NCI-H510A (cell line): ENCODE results near the gene BTNL9.
"Not testable (repeated sequence)": the region's sequence is repeated elsewhere in the genome, so short reads cannot be mapped to it uniquely, and the experiment has no call there.

ENCODE experiments used
- DNase-seq: peaks from one replicate; lab custom pipeline; 2025; lab: John Stamatoyannopoulos, UW

The BTNL9 gene

DNA sequence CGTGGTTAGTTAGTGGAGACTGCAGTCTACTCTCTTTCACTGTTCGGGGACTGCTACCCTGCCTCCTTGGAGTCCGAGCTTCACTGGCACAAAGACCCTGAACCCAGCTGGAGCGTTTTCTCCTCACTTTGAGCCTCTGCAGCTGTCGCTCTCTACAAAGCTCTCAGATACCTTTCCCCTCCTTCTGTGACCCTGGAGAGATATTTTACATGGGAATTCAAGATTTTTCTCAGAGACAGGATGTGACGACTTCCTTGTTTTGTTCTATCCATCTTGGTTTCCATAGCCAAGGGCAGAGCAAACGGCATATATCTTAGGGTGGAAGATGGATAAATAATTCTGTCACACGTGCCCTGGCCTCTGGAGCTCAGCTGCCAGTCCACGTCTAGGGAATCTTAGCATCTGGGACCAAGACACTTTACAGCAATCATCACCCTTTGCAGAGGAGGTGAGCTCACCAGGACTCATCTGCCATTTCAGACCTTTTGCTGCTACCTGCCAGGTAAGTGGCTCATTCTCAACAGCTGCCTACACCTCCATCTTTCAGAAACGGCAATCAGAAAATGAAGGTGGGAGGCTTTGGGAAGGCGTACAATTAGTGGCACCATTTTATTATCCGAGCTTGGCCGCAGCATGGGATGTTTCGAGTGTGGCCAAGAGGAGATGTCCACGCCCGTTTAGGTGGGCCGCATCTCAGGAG is at the start of gene BTNL9:
Gene BTNL9 (plus strand): TSS at position 336 of the 700 bp plus-strand sequence. CDS start 5,224 bp downstream, outside the sequence.
- DNase-seq = no peak

DNA sequence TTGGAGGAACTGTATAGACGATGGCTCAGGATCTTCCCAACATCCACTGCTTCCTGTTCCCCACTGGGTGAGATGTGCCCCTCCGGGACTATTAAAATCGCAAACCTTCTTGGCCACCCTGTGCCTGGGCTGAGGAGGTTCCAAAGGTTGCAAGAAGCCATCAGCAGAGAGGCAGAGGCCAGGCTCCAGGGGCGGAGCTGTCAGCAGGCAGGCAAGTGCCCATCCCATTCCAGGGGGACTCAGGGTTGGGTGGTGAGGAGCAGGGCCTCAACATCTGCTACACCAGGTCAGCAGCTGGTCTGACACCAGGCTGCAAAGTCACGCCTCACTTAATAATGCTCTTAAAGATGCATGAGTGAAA is 49.2 kb upstream of the BTNL9 start:
- no peak for DNase-seq

DNA sequence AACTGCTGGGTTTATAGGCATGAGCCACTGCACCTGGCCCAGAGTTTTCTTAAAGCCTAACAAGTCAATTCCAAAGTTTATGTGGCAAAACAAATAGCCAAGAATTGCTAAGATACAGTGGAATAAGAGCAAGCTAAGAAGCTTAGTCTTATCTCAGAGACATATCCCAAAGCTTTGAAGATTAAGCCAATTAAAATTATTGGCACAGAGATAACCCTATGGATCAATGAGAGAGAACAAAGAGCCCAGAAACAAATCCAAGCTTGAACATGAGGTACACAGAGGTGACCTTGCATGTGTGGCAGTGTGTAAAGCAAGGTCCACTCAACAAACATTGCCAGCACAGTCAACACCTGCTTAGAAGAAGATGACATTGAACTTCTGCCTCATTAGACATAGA is 38.1 kb upstream of the BTNL9 start:
- no peak for DNase-seq

DNA sequence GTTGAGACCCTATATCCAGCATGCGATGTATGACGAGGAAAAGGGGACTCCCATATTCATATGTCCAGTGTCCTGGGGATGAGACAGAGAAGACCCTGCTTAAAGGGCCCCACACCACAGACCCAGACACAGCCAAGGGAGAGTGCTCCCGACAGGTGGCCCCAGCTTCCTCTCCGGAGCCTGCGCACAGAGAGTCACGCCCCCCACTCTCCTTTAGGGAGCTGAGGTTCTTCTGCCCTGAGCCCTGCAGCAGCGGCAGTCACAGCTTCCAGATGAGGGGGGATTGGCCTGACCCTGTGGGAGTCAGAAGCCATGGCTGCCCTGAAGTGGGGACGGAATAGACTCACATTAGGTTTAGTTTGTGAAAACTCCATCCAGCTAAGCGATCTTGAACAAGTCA is 34.3 kb upstream of the BTNL9 start:
- no peak for DNase-seq

DNA sequence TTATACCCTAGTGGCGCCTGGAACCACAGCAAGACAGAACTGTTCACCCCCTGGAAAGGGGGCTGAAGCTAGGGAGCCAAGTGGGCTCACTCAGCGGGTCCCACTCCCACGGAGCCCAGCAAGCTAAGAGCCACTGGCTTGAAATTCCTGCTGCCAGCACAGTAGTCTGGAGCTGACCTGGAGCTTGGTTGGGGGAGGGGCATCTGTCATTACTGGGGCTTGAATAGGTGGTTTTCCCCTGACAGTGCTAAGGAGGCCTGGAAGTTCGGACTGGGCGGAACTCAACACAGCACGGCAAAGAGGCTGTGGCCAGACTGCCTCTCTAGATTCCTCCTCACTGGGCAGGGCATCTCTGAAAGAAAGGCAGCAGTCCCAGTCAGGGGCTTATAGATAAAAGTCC is 31.9 kb upstream of the BTNL9 start:
- no peak for DNase-seq

DNA sequence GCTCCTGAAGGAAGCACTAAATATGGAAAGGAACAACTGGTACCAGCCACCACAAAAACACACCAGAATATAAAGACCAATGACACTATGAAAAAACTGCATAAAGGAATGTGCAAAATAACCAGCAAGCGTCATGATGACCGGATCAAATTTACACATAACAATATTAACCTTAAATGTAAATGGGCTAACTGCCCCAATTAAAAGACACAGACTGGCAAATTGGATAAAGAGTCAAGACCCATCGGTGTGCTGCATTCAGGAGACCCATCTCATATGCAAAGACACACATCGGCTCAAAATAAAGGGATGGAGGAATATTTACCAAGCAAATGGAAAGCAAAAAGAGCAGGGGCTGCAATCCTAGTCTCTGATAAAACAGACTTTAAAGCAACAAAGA is 30.0 kb upstream of the BTNL9 start:
- not testable (repeated sequence) for DNase-seq

DNA sequence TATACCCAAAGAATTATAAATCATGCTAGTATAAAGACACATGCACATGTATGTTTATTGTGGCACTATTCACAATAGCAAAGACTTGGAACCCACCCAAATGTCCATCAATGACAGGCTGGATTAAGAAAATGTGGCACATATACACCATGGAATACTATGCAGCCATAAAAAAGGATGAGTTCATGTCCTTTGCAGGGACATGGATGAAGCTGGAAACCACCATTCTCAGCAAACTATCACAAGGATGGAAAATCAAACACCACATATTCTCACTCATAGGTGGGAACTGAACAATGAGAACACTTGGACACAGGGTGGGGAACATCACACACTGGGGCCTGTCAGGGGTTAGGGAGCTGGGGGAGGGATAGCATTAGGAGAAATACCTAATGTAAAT is 25.4 kb upstream of the BTNL9 start:
- DNase-seq = not testable (repeated sequence)

DNA sequence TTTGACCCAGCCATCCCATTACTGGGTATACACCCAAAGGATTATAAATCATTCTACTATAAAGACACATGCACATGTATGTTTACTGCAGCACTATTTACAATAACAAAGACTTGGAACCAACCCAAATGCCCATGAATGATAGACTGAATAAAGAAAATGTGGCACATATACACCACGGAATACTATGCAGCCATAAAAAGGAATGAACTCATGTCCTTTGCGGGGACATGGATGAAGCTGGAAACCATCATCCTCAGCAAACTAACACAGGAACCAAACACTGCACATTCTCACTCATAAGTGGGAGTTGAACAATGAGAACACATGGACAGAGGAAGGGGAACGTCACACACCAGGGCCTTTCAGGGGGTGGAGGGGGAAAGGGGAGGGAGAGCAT is 22.6 kb upstream of the BTNL9 start:
- not testable (repeated sequence) for DNase-seq

DNA sequence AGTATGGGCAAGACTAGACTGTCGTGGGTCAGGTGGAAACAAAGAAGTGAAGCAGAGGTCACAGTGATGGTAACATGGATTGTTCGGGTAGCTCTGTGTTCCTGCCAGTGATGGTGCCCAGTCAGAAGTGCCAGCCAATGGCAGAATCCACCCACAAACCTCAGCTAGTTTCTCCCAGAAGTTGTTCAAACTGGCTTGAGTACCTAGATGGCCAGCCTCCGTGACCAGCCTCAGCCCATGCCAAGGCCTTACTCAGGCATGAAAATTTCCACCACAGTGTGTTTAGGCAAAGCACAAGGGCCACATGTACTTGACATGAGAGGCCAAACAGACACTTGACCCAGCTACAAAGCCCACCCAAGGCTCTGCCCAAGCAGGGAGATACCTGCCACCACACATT is 19.4 kb upstream of the BTNL9 start:
- DNase-seq = no peak

DNA sequence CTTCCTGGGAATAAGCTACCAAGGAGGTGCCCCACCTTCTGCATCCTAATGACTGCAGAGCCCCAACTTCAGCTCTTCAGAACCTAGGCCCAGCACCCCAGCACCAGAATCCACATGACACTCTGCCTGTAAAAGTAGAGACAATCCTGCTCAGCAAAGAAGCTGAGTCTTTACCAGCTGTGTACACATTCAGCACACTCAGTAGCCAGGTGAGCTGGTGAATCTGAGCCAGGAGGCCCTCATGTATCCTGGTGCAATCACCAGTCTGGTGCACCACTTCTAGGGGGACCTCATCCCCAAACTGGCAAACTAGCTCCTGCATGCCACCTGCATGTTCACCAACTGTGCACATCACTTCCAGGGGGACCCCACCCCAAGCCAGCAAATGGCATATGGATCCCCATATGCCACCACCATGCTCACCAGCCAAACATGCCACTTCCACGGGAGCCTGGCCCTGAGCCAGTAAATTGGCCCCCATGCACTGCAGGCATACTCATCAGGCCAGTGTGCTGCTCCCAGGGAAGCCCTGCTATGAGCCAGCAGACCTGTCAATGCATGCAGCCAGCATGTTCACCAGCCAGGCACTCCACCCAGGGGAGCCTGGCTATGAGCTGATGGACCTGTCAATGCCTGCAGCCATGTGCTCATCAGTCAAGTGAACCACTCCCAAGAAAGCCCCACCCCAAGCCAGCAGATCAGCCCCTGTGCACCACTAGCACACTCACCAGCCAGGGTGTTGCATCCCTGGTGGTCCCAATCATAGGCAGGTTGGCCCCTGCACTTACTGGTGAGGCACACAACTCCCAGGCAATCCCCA is 15.6 kb upstream of the BTNL9 start:
- no peak for DNase-seq

DNA sequence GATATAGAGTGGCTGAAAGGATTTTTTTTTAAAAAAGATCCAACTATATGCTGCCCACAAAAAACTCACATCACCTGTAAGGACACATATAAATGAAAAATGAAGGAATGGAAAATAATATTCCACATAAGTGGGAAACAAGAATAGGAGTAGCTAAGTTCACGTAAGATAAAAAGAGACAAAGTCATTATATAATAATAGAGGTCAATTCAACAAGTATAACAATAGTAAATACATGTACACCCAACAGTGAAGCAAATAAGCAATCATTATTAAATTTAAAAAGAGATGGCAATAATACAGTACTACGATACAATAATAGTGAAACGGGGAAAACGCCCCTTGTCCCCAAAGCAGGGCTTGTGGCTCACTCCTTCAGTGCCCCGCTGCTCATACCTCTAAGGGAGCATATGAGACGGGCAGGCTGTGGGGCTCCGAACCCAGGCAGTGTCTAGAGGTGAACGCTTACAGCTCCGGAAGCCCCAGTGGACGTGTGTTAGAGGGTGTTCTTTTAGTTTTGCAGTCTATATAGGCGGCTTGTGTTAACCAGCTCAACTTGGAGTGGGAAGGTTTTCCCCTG is 12.5 kb upstream of the BTNL9 start:
- no peak for DNase-seq

DNA sequence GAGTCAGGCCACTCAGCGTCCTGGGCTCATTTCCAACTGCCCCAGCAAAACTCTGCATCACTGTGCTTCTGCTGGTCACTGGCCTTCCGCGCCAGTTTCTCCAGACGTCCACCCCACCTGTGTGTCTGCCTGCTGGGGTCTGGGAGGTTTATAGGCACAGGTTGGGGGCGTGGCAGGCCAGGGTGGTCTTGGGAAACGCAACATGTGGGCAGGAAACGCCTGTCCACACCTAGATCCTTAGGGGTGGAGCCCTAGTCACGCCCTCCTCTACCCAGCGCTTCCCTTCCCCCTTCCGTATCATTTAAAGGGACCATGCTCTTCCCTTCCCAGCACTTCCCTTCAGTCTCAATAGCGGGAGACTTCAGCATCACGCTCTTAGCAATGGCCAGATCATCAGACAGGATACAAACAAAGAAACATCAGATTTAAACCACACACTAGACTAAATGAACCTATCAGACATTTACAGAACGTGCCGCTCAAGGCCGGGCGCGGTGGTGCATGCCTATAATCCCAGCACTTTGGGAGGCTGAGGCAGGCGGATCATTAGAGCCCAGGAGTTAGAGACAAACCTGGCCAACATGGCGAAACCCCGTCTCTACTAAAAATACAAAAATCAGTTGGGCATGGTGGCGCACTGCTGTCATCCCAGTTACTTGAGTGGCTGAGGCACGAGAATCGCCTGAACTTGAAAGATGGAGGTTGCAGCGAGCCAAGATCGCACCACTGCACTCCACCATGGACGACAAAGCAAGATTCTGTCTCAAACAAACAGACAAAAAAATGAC is 11.8 kb upstream of the BTNL9 start:
- no peak for DNase-seq

DNA sequence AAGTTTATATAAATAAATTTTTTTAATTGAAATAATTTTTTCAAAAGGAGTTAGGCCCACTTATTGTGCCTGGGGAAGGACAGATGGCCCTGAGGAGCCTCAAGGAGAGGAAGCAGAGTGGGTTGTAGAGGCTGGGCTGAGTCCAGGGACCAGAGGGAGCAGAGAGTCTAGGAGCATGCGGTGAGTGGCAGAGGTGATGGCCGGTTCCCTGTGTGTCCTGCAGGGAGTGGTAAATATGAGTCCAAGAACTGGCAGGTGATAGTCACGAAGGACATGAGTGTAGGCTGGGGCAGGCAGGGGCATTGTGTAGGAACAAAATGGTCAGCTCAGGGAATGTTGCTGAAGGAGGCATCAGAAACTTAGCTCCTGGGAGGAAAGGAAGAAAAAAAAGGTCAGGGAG is 8.3 kb upstream of the BTNL9 start:
- no peak for DNase-seq

DNA sequence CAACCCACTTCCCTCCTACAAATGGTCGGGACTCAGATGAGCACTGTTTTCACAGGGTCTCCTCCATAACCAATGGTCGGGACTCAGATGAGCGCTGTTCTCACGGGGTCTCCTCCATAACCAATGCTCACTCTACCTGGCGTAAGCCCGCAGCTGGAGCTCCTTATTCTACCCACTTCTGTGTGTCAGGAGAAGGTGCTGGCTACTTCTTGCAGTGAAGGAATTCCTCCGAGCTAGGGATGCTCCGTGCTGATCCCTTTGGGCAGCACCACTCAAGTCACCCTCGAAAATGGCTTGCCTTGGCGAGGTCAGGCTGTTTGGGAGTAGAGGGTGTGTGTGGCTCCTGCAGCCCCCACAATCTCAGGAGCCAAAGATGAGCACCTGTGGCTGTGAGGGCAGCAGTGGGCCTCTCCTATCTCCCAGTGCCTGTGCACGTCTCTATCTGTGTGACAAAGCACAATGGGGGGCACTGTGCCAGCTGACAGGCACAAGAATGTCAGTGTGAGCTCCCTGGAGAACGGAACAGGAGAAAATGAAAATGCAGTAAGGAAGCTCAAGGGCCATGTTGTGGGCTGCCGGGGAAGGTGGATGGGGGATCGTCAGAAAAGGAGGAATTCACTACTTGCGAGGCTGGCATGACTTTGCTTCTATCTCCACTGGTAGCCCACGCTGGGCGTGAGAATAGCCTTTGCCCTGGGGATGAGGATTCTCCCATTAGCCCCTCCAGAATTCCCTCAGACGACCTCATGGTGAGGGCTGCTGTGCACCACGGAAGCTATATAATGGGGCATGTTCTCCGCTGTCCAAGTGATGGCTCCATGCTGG is 3.9 kb upstream of the BTNL9 start:
- no peak for DNase-seq

DNA sequence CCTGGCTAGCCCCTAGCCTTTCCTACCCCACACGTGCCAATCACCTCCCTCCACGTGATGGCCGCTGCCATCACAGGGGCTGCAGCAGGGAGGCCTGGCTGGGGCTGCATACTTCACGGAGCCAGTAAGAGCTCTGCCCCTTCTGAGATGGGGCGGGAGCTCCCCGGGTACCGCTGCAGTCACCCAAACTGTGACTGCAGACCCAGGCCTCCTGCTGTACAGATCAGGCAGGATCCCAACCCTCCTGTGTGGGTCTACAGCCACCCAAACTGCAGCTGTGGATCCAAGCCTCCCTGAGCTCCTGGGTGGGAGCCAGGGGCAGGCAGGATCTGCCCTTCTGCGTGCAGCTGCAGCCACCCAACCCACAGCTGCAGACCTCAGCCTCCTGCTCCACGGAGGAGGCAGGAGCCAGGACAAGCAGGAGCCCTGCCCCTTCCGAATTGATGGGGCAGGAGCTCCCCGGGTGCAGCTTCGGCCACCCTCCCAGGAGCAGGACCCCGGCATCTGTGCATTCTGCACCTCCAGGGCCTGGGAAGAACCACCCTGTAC is 3.2 kb upstream of the BTNL9 start:
- no peak for DNase-seq

DNA sequence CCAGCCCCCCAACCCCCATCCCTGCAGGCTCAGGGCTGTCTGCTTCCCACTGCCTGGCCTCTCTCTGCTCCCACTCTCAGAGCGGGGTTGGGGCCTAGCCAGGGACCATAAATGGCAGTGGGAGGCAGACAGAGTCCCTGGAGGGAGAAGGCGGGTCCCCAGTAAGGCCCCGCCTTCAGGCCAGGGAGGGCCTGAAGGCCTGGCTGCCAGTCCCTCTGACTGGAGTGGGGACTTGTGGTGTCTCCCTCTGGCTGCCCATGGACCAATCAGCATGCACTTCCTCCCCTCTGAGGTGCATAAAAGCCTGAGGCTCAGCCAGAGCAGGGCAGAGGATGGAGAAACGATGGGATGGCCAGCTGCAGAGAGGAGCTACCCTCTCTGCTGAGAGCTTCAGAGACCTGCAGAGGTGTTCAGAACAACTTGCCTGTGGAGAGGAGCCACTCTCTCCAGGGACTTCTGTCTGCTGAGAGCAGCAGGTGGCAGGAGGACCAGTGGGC is 2.7 kb upstream of the BTNL9 start:
- no peak for DNase-seq

DNA sequence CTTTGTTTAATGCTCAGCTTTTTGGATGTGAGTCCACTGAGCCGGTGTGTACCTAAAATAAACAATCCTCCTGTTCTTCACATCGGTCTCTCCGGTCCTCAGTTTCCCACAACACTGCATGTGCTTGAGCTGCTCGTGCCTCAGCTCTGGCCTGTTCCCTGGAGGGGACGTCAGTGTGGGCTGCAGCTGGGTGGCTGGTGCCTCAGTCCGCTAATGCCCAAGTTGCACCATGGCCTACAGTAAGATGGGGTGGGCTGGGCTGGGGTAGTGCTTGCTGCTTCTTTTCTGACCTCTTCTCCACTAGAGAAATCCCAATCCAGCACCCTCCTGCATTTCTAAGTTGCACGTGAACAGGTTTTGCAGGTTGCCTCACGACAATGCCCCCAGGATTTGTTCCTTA is 595 bp upstream of the BTNL9 start:
- no peak for DNase-seq

DNA sequence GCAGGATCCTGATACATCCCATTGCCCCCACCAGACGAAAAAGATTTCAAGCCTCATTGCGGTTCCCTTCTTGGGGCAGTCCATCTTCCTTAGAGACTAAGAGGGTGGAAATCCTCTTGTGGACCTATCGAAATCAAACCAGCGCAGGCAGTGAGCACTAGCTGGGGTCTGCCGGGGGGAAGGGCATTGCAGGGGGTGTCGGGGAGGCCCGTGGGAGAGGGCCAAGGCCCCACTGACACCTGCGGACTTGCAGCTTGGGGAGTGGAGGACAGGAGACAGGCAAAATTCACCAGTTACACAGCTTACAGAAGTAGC is 522 bp downstream of the BTNL9 start:
- DNase-seq = no peak

DNA sequence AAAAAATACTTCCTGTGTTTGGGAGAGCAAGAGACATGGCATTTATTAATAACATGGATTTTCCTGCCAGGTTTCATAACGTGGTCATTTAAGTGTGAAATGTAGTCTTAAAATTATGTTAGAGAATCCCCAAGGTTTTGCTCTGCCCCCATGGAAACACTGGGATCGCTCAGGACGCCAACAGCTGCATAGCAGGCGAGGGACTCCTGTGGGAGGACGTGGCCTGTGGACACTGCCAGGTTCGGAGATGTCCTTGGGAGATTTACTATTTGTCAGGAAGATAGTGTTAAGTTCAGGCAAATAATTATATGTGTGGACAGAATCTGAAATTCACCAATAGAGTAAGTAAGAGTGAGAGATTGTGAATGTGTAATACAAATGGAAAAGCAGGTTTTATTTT is 977 bp downstream of the BTNL9 start:
- DNase-seq = no peak

DNA sequence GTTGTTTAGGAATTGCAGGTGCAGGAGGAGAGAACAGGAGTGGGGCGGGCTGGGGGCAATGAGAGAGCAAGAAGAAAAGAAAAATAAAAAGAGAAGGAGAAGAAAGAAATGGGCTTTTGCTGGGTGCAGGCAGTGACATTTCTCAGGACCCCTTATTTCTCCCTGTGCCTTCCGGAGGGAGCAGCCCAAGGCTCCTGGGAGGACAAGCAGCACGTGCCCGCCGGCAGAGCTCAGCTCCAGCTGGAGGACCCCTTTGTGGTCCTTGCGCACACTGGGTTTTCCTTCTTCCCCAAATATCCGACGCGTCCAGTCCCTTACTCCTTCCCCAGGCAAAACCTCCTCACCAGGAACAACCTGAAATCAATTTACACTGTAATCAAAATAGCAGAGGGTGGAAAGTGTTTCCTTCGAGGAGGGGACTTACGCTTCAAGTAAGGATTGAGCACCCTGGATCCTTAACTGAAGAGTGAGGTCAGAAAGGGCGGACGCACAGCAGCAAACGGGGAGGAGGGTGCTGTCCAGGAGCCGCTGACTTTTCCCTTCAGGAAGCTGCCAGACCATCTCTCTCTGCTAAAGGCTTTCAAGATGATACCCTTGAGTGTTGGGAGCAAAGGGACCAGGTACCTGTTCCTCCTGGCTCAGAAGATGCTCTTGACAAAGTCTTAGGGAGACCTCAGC is 2.1 kb downstream of the BTNL9 start:
- DNase-seq = no peak

DNA sequence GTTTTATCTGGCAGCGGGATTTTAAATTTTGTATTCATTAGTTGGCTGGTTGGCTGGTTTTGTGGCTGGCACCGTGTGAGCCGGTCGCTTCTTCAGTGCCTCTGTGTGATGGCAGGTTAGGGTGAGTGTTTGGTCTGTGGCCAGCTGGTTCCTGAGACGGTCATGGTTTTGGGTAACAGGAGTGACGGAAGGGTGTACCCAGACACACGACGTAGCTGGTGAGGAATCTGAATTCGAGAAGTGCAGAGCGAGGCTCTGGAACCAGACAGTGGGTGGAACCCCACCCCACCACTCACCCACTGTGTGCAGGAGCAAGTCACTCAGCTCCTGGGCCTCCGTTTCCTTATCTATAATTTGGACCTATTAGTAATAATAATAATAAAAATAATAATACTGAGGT is 2.7 kb downstream of the BTNL9 start:
- no peak for DNase-seq
